HG02763 (cell line): ENCODE results near the gene RAB11FIP5.
"Not testable (repeated sequence)": the region's sequence is repeated elsewhere in the genome, so short reads cannot be mapped to it uniquely, and the experiment has no call there.

Source experiments
- ATAC-seq: cut with Tn5 transposase; IDR thresholded peaks from one replicate; pipeline ENCODE4 v1.9.1; 2021; ENCODE audit warnings: mild to moderate bottlenecking, moderate library complexity; ENCODE audit not compliant: unreplicated experiment

RAB11FIP5 gene, protein sequence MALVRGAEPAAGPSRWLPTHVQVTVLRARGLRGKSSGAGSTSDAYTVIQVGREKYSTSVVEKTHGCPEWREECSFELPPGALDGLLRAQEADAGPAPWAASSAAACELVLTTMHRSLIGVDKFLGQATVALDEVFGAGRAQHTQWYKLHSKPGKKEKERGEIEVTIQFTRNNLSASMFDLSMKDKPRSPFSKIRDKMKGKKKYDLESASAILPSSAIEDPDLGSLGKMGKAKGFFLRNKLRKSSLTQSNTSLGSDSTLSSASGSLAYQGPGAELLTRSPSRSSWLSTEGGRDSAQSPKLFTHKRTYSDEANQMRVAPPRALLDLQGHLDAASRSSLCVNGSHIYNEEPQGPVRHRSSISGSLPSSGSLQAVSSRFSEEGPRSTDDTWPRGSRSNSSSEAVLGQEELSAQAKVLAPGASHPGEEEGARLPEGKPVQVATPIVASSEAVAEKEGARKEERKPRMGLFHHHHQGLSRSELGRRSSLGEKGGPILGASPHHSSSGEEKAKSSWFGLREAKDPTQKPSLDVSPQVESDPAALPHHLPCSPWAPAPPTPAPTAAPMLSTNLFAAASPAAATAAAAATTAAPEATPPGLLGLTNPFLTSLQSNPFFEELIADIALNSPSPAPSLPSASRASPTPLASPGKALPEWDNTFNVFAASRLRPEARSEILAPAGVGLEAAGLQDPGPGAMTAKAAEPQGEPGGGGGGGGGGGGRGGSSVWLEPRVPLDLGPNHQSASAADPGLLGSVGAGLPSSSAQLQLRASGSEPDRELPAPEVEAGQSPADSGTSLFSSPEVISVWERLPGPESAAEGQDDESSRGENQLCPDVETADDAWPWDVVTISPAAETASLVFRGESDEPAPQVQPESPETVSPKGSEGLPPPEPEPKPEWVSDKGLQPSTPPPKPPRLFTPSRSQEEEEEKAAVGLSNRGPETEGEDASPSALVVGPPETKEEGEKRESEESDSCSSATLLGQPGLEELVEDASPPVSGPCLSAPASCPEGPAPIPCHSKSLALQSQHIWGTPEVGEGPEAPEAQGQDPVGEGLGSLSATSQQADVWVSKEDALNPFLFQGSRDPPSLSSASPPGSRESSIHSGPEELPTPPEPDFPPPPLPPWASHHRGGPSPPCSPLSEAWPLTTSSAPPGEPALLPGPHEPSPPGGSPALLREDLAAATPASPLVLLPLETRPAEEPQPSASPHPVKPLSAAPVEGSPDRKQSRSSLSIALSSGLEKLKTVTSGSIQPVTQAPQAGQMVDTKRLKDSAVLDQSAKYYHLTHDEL (N-terminal part only)

DNA sequence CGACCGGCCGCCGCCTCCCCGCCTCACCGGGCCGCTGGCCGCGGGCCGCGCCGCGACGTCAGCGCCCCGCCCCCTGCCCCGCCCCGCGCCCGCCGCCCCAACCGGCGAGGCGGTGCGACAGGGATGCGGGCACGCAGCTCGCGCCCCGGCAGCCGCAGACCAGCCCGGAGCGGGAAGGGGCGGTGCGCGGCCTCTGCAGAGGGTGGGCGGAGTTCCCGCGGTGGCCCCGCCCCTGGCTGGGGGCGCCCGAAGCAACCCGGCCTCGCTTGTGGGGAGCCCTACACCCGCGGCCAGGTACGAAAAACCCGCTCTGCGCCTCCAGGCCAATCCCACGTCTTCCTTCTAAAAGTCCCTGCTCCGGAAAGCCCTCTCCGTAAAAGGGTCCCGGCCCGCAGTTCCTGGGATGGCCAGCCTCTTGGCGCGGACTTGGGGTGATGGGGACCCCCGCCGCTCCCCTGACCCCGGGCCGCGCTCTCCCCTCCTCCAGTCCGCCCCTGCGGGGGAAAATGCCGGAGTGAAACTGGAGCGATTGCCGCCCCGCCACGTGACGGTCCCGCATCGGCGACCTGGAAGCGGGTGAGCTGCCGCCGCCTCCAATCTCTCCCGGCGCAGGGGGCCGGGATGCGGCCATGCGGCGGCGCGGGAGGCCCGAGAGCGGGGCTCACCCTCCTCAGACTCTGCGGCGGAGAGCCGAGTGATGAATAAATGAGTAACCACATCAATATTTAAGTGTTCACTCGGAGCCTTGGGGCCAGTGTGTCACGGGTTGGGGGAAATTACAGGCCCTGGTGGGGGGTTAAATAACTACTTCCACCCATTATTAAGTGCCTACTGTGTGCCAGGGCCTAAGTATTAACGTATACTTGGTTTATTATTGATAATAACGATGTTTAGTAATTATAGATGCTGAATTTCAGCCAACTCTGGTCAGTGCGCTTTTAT is at the start of gene RAB11FIP5:
TSS of gene RAB11FIP5 (minus strand) at position 36 of the 942 bp plus-strand sequence. CDS start 171 bp downstream, outside the sequence.
- ATAC-seq, result peak; percentile 63

DNA sequence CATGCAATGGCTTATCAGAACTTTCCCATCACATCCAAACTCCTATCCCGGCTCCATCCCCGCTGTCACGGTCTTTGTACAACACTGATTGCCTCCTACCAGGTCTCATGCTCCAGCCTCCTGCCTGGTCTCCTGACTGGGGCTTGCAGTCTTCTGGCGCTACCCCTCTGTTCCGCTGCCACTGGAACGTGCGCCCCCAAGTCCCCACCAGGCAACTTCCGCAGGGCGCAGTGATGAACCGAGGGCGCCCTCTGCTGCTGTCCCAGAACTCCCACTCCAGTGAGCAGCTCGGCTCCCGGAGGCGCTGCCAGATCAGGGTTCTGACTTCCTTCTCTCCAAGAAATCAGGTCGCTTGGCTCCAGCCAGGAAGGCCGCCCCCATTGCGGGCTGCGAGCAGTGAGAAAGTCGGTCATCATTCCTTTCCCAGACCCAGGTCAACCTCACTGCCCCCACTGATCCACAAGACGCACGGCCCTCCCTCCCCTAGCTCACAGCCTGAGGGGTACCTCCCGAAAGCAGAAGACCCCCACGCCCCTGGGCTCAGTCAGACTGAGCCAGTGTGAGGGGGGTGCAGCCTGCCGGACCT is 43.9 kb upstream of the RAB11FIP5 start:
- ATAC-seq, result no peak

DNA sequence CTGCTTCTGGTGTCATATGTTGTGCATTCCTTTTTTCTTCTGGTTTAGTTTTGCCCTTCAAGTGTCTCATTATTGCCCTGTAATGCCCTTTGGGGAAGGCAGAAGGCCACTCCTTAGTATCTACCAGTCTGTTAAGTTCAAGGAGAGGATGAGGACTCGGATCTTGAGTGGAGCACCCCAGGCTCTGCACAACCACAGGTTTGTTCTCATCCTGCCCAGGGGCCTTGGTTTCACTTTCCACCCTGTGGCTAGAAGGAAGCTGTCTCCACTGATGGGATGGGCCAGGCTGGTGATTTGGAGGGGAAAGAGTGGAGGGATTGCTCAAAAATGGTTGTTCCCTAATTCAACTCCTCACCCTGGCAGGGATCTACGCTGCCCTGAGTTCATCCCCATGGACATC is 30.2 kb upstream of the RAB11FIP5 start:
- ATAC-seq, result no peak

GRCh38 chr2:73141896-73142295 is 29.1 kb upstream of the RAB11FIP5 start:
- ATAC-seq, result no peak

DNA sequence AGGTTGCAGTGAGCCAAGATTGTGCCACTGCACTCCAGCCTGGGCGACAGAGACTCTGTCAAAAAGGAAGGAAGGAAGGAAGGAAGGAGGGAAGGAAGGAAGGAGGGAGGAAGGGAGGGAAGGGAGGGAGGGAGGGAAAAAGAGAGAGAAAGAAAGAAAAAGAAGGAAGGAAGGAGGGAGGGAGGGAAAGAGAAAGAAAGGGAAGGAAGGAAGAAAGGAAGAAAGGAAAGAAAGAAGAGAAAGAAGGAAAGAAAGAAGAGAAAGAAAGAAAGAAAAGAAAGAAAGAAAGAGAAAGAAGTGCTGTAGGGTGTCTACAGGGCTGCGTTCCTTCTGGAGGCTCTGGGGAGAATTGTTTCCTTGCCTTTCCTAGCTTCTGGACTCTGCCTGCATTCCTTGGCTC is 22.5 kb upstream of the RAB11FIP5 start:
- no peak for ATAC-seq

GRCh38 chr2:73134471-73134870 is 21.7 kb upstream of the RAB11FIP5 start:
- no peak for ATAC-seq

DNA sequence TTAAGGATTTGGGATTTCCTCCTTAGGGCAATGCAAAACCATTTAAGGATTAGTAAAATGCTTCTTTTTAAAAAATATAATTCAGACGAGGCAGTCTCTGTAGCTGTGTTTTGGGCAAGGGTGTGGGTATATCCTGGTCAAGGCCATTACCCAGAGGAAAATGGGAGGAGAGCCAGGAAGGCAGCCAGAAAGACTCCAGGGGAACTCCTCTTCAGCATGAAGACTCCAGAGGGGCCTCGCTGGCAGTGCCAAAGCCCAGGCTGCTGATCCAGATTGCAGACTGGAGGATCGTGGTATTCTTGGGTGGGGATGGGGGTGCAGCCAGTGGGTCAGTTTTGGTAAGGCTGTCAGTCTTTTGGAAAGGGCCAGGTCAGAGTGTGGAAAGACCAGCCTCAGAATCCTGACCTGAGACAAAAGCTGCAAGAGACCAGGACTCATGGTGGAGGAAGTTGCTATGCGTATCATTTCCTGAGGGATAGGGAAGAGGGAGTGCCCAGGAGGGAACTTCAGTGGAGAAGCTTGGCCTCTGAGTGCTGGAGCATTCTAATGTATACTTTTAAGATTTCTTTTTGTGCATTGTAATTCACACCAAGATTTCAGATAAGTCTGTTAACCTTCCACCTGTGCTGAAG is 20.9 kb upstream of the RAB11FIP5 start:
- no peak for ATAC-seq

DNA sequence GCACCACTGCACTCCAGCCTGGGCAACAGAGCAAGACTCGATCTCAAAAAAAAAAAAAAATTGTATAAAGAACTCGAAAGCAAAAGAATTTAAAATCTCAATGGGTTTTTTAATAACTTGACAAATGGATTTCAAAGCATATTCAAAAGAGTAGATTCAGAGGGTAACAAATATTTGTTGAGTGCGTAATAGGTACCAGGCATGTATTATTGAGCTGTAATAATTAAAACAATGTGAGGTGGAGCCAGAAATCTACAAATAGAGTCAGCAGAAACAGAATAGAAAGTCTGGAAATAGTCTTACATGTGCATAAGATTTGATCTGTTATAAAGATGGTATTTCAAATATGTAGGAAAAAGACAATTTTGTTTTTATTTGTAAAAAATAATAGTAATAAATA is 19.1 kb upstream of the RAB11FIP5 start:
- ATAC-seq, result no peak

DNA sequence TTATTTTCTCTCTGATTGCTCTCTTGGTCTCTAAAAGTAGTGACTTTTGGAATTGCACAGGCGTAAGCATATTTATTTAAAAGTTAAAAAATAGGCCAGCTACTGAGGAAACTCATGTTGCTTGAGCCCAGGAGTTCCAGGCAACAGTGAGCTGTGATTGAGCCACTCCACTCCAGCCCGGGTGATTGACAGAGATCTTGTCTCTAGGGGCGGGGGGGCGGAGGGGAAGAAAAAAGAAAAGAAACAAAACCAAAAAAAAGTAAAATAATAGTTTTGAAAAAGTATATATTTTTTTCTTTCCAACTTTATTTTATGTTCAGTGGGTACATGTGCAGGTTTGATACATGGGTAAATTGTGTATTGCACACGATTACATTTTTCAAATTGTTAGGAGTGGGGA is 18.0 kb upstream of the RAB11FIP5 start:
- no peak for ATAC-seq

DNA sequence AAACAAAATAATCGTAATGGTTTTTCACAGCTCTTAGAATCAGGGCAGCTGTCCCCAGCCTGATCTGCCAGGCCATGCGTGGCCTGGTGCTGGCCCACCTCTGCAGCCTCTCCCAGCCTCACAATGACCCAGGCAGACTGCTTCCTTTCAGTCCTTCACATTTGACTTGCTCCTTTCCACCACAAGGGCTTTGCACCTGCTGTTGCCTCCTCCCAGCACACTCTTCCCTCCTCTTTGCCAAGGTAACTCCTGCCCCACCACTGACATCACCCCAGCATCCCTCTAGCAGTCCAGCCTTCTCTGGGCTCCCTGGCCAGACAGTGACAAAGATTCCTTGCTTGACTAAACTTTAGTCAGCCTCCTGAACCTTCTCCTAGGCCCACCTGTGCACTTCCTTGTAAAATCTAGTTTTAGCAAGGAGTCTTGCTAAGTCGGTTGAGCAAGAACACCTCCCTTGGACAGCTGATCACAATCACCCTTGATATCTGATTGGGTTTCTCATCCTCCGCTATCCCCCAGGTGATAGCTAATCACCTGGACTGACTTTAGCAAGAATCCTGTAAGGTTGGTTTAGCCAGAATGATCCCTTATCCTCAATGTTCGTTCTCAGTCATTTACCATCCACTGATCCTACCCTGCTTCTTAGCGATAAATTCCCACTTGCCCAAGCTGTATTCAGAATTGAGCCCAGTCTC is 16.2 kb upstream of the RAB11FIP5 start:
- no peak for ATAC-seq

GRCh38 chr2:73122536-73122935 is 9.8 kb upstream of the RAB11FIP5 start:
- no peak for ATAC-seq

DNA sequence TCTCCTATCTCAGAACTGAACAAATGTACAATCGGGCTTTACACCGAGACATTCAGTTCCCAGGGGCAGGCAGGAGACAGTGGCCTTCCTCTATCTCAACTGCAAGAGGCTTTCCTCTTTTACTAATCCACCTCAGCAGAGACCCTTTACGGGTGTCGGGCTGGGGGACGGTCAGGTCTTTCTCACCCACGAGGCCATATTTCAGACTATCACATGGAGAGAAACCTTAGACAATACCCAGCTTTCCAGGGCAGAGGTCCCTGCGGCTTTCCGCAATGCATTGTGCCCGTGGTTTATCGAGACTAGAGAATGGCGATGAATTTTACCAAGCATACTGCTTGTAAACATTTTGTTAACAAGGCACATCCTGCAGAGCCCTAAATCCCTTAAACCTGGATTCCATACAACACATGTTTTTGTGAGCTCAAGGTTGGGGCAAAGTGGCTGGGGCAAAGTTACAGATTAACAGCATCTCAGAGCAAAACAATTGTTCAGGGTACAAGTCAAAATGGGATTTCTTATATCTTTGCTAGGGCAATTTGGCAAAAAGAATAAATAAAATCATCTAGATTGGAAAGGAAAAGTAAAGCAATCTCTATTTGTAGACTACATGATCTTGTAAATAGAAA is 7.0 kb upstream of the RAB11FIP5 start:
- ATAC-seq, result not testable (repeated sequence)

- ATAC-seq, result no peak
These were observed 4.7 kb upstream of the RAB11FIP5 start for GRCh38 chr2:73117441-73117840.

- no peak for ATAC-seq
These were observed 3.6 kb upstream of the RAB11FIP5 start for GRCh38 chr2:73116182-73116960.

DNA sequence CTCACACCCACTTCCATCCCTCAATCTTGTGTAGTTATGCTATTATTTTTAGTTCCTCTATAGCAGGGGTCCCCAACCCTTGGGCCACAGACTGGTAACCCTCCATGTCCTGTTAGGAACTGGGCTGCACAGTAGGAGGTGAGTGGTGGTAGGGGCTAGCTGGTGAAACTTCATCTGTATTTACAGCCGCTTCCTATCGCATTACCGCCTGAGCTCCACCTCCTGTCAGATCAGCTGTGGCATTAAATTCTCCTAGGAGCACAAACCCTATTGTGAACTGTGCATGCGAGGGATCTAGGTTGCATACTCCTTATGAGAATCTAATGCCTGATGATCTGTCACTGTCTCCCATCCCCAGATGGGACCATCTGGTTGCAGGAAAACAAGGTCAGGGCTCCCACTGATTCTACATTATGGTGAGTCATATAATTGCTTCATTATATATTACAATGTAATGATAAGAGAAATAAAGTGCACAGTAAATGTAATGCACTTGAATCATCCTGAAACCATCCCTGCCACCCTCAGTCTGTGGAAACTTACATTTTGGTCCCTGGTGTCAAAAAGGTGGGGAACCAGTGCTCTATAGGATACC is 1.6 kb upstream of the RAB11FIP5 start:
- no peak for ATAC-seq

DNA sequence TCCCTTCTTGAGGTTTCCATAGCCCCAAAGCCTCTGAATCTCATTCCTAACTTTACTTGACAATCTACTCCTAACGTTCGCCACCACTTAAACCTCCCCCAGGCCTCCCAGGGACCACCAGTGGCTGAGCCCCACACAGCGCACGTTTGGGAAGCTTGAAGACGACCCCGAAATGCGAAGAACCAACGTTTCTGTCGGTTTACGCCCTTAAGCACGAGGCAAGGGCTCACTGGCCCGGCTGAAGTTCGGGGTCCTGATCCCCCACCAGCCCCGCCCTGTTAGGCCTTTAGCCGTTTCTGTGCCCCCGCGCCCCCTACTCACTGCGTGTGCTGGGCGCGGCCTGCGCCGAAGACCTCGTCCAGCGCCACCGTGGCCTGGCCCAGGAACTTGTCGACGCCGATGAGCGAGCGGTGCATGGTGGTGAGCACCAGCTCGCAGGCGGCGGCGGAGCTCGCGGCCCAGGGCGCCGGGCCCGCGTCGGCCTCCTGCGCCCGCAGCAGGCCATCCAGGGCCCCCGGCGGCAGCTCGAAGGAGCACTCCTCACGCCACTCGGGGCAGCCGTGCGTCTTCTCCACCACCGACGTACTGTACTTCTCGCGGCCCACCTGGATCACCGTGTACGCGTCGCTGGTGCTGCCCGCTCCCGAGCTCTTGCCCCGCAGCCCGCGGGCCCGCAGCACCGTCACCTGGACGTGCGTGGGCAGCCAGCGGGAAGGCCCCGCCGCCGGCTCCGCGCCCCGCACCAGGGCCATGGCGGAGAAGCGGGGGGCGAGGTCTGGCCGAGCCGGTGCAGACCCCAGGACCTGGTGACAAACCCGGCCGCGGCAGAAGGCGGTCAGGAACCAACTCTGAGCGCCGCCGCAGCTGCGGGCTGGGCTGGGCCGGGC is 479 bp downstream of the RAB11FIP5 start:
- peak; percentile 11 for ATAC-seq
